ENCODE measurements around the gene DNAJC11.

GRCh38 chr1:6597777-6598131 is 103.9 kb downstream of the DNAJC11 start:
- TF ChIP-seq CTCF (IDR thresholded peaks at IDR 0.05; ENCODE audit: insufficient read depth, low read length): no peak
- TF ChIP-seq REST (IDR thresholded peaks at IDR 0.05; ENCODE audit: insufficient replicate concordance, low read depth): no peak
- no peak for TF ChIP-seq GABPA (IDR thresholded peaks at IDR 0.05; ENCODE audit: low read depth)

All from HL-60 (cell line).